Thyroid gland (tissue), 4 donors: ENCODE measurements around the gene HRAS. TPM values are rescaled to one million over a fixed set of nuclear protein-coding genes. Genes with fewer than 3 reads are reported as not detected.

ENCODE experiments used
- DNase-seq, 2 donors: peaks; one replicate each; pipeline ENCODE4 v3.0.0-alpha.2; 2019
- H3K27ac ChIP-seq, 3 donors: fragments of 200-600 bp; sonication (generic); 1 replicate in 2 of 3; 2 replicates in 1 of 3; pipeline ENCODE4 v1.5.1; 2016 to 2019; ENCODE audit warnings: mild to moderate bottlenecking in 1 of 3, moderate library complexity in 1 of 3
- H3K27me3 ChIP-seq: fragments of 200-600 bp; sonication (generic); one replicate; pipeline ENCODE4 v1.5.1; 2019
- H3K36me3 ChIP-seq, 2 donors: fragments of 200-600 bp; sonication (generic); one replicate each; pipeline ENCODE4 v1.5.1; 2016 to 2019
- H3K4me1 ChIP-seq, 2 donors: fragments of 200-600 bp; sonication (generic); one replicate each; pipeline ENCODE4 v1.5.1; 2017 to 2019
- H3K4me3 ChIP-seq, 3 donors: fragments of 200-600 bp; sonication (generic); replicated peaks in 1 of 3; 1 replicate in 2 of 3; 2 replicates in 1 of 3; pipeline ENCODE4 v1.5.1; 2016; ENCODE audit warnings: mild to moderate bottlenecking in 1 of 3
- H3K9me3 ChIP-seq: fragments of 200-600 bp; sonication (generic); one replicate; pipeline ENCODE4 v1.5.1; 2017
- CTCF ChIP-seq, 6 experiments: fragments of 200-600 bp in 3 of 6; fragments of 450-650 bp in 3 of 6; sonication (generic) in 3 of 6; IDR thresholded peaks; one replicate each; pipeline ENCODE4 v1.5.1; 2016 to 2019; ENCODE audit warnings: antibody characterized with exemption in 6 of 6, mild to moderate bottlenecking in 2 of 6, inconsistent platforms in 1 of 6, moderate library complexity in 1 of 6
- POLR2A ChIP-seq, 2 donors: fragments of 450-650 bp; IDR thresholded peaks; one replicate each; pipeline ENCODE4 v1.6.1; 2017; ENCODE audit warnings: antibody characterized with exemption in 2 of 2, mild to moderate bottlenecking in 2 of 2, moderate library complexity in 1 of 2
- WGBS, 2 donors: methylation state at CpG; one replicate each; pipeline ENCODE4 v1.1.5; 2017; 5-methylcytosine and 5-hydroxymethylcytosine counted together
- intact Hi-C: fragments of 100-400 bp; cut with DNase I; formaldehyde crosslinking; loops from one replicate; pipeline ENCODE4 v1.15.1; 2023
- total RNA-seq, 4 donors: library from RNA; depleted of rRNA; stranded (reverse); fragments of >200 nt; gene quantifications; one replicate each; pipeline ENCODE4 v1.2.3, GENCODE V29; 2016

The HRAS gene
- total RNA-seq, result 10 to 100 TPM; 16.9 to 41.3 (median 29.9) TPM

GRCh38 chr11:535519-536454 lies at the start of gene HRAS:
HRAS (minus strand) TSS chr11:535576.
- Histone ChIP-seq H3K27me3 (no peaks in the 10 kb centered on the region), H3K9me3 (no peaks in the 10 kb centered on the region), H3K4me1 (peaks cover 18 to 37% of the 10 kb centered on the region in 2 donors), H3K27ac (peak within 1 kb of the TSS; percentile 28 to 89 (median 61)), H3K4me3 (peak within 1 kb of the TSS; percentile 30 to 81 (median 63)), H3K36me3 (peaks cover 17 to 20% of the 10 kb centered on the region in 2 donors)
- intact Hi-C loops, result no loop called here
- peak; percentile 95 for DNase-seq
- WGBS, 2 donors, result 6 to 14% methylated on average over 13 to 30 of the region's 97 CpGs
- no peak for TF ChIP-seq CTCF (IDR thresholded peaks at IDR 0.05)
- peak in 1 of 2 donors; percentile 82 for TF ChIP-seq POLR2A (IDR thresholded peaks at IDR 0.05)

- intact Hi-C loops, result no loop called here
- no peaks in the 10 kb centered on the region for H3K27me3 ChIP-seq
- H3K27ac ChIP-seq, result no peak overlapping the region
- WGBS, 2 donors, result 95 to 96% methylated on average over 8 to 10 of the region's 10 CpGs
- no peak for DNase-seq
- TF ChIP-seq POLR2A (IDR thresholded peaks at IDR 0.05), result no peak
- TF ChIP-seq CTCF (IDR thresholded peaks at IDR 0.05), result no peak
- peaks cover 25 to 37% of the 10 kb centered on the region in 2 donors for H3K36me3 ChIP-seq
- H3K4me1 ChIP-seq, result peaks cover 3 to 12% of the 10 kb centered on the region in 2 donors
- no peak overlapping the region for H3K4me3 ChIP-seq
- no peaks in the 10 kb centered on the region for H3K9me3 ChIP-seq
Observed at GRCh38 chr11:584287-584686, 48.9 kb upstream of the HRAS start.

- Histone ChIP-seq H3K27ac (no peak overlapping the region), H3K9me3 (no peaks in the 10 kb centered on the region), H3K36me3 (peaks cover 14 to 24% of the 10 kb centered on the region in 2 donors), H3K4me1 (peaks cover 28 to 34% of the 10 kb centered on the region in 2 donors), H3K27me3 (no peaks in the 10 kb centered on the region), H3K4me3 (no peak overlapping the region)
- 88 to 92% methylated on average over 17 of the region's 17 CpGs for WGBS, 2 donors
- DNase-seq, result no peak
- intact Hi-C loops, result no loop called here
- TF ChIP-seq POLR2A (IDR thresholded peaks at IDR 0.05), result no peak
- TF ChIP-seq CTCF (IDR thresholded peaks at IDR 0.05), result no peak
Observed at GRCh38 chr11:581752-582151, 46.4 kb upstream of the HRAS start.

GRCh38 chr11:581342-581741 lies 46.0 kb upstream of the HRAS start:
- Histone ChIP-seq H3K36me3 (peaks cover 13 to 20% of the 10 kb centered on the region in 2 donors), H3K4me1 (peaks cover 28 to 34% of the 10 kb centered on the region in 2 donors), H3K4me3 (no peak overlapping the region), H3K27ac (no peak overlapping the region), H3K27me3 (no peaks in the 10 kb centered on the region), H3K9me3 (no peaks in the 10 kb centered on the region)
- WGBS, 2 donors, result 89 to 93% methylated on average over 14 of the region's 14 CpGs
- intact Hi-C loops, result no loop called here
- TF ChIP-seq CTCF (IDR thresholded peaks at IDR 0.05), result no peak
- TF ChIP-seq POLR2A (IDR thresholded peaks at IDR 0.05), result no peak
- no peak for DNase-seq
